ENCODE measurements around the gene EGLN1.

DNA sequence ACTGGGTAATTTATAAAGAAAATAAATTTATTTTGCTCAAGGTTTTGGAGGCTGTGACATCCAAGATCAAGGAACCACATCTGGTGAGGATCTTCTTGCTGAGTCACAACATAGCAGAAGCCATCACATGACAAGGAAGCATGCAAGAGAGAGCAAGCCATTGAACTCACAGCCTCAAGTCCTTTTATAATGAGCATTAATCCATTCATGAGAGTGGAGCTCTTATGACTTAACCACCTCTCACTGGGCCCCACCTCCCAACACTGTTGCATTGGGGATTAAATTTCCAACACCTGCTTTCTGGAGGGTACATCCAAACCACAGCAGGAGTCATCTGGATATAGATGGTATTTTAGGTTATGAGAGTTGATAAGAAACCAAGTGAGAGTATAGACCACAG, 20.6 kb upstream of the EGLN1 start:
- TF ChIP-seq, protein P1, sequence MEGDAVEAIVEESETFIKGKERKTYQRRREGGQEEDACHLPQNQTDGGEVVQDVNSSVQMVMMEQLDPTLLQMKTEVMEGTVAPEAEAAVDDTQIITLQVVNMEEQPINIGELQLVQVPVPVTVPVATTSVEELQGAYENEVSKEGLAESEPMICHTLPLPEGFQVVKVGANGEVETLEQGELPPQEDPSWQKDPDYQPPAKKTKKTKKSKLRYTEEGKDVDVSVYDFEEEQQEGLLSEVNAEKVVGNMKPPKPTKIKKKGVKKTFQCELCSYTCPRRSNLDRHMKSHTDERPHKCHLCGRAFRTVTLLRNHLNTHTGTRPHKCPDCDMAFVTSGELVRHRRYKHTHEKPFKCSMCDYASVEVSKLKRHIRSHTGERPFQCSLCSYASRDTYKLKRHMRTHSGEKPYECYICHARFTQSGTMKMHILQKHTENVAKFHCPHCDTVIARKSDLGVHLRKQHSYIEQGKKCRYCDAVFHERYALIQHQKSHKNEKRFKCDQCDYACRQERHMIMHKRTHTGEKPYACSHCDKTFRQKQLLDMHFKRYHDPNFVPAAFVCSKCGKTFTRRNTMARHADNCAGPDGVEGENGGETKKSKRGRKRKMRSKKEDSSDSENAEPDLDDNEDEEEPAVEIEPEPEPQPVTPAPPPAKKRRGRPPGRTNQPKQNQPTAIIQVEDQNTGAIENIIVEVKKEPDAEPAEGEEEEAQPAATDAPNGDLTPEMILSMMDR (IDR thresholded peaks at IDR 0.05), result no peak
- TF ChIP-seq POLR2A (IDR thresholded peaks at IDR 0.05), result no peak

All from thyroid gland (tissue), 4 donors.